Epithelial cell of esophagus (primary cell): Measurements from ENCODE around the gene ZNF384.
"Not testable (repeated sequence)": the region's sequence is repeated elsewhere in the genome, so short reads cannot be mapped to it uniquely, and the experiment has no call there.

ENCODE experiments used
- DNase-seq: peaks from one replicate; pipeline ENCODE4 v3.0.0; 2010; ENCODE audit warnings: low read depth
- H3K4me3 ChIP-seq: 2 replicates; pipeline ENCODE4 v1.5.1; 2011; ENCODE audit warnings: mild to moderate bottlenecking, low read length, control low read depth
- CTCF ChIP-seq: IDR thresholded peaks from 2 replicates; pipeline ENCODE4 v1.5.1; 2011; ENCODE audit warnings: low read depth, mild to moderate bottlenecking, low read length, control low read depth, inconsistent platforms; ENCODE audit not compliant: insufficient read depth; ENCODE audit errors: missing control alignments

Gene ZNF384

GRCh38 chr12:6725350-6725749, 36.2 kb upstream of the ZNF384 start:
- TF ChIP-seq CTCF = no peak
- no peak for DNase-seq
- H3K4me3 ChIP-seq = no peak overlapping the region

GRCh38 chr12:6724409-6724797, 35.2 kb upstream of the ZNF384 start:
- DNase-seq = no peak
- TF ChIP-seq CTCF = no peak
- H3K4me3 ChIP-seq = peak overlapping the region; percentile 71

GRCh38 chr12:6723607-6724408, 34.6 kb upstream of the ZNF384 start, which contains the start of gene COPS7A:
Gene COPS7A (plus strand): TSS chr12:6724046. CDS start chr12:6724657, 611 bp downstream.
- TF ChIP-seq CTCF = no peak
- peak; percentile 99 for DNase-seq
- H3K4me3 ChIP-seq = peak within 1 kb of the TSS; percentile 71

GRCh38 chr12:6722863-6723262, 33.7 kb upstream of the ZNF384 start:
- H3K4me3 ChIP-seq = no peak overlapping the region
- TF ChIP-seq CTCF = no peak

GRCh38 chr12:6716874-6717437, 27.8 kb upstream of the ZNF384 start:
- no peak for TF ChIP-seq CTCF
- DNase-seq = no peak
- H3K4me3 ChIP-seq = no peak overlapping the region

More at GRCh38 chr12:6722863-6723262, 33.7 kb upstream of the ZNF384 start:
- DNase-seq = no peak

- not testable (repeated sequence) for H3K4me3 ChIP-seq, DNase-seq
Observed at GRCh38 chr12:6716031-6716873, 27.1 kb upstream of the ZNF384 start.

GRCh38 chr12:6708960-6709394, 19.8 kb upstream of the ZNF384 start:
- no peak for TF ChIP-seq CTCF
- no peak for DNase-seq
- H3K4me3 ChIP-seq = no peak overlapping the region

GRCh38 chr12:6708351-6708750, 19.2 kb upstream of the ZNF384 start:
- H3K4me3 ChIP-seq, DNase-seq: not testable (repeated sequence)
